HepG2 (cell line): Measurements from ENCODE around the gene SEMA3G. TPM values are rescaled to one million over a fixed set of nuclear protein-coding genes. Genes with fewer than 3 reads are reported as not detected.

ENCODE experiments used
- ATF4 ChIP-seq, 2 experiments: fragments of 450-650 bp in 1 of 2; sonication (generic) in 1 of 2; formaldehyde crosslinking; IDR thresholded peaks; 2 replicates each; pipeline versions ENCODE4 v1.5.0 to v1.8.0; 2020 to 2022; ENCODE audit warnings: mild to moderate bottlenecking in 1 of 2, missing genetic modification reagents in 1 of 2
- HNF1A ChIP-seq, 2 experiments: sonication (generic) in 1 of 2; formaldehyde crosslinking in 1 of 2; IDR thresholded peaks; 2 replicates each; pipeline versions ENCODE4 v1.4.0 to v1.6.1; 2016 to 2020; ENCODE audit warnings: borderline replicate concordance in 1 of 2, low read depth in 1 of 2, mild to moderate bottlenecking in 1 of 2, missing genetic modification reagents in 1 of 2
- MIXL1 ChIP-seq: IDR thresholded peaks from 2 replicates; pipeline ENCODE4 v1.6.1; 2016
- ZBTB10 ChIP-seq: sonication (generic); formaldehyde crosslinking; IDR thresholded peaks from 2 replicates; pipeline ENCODE4 v1.4.0; 2020; ENCODE audit warnings: missing genetic modification reagents, borderline replicate concordance
- ZBTB4 ChIP-seq: sonication (generic); formaldehyde crosslinking; IDR thresholded peaks from 2 replicates; pipeline ENCODE4 v1.4.0; 2020; ENCODE audit warnings: missing genetic modification reagents, mild to moderate bottlenecking, borderline replicate concordance
- ZFP36L2 ChIP-seq: sonication (generic); formaldehyde crosslinking; IDR thresholded peaks from 2 replicates; pipeline ENCODE4 v1.4.0; 2020; ENCODE audit warnings: missing genetic modification reagents
- ZNF574 ChIP-seq: sonication (generic); formaldehyde crosslinking; IDR thresholded peaks from 2 replicates; pipeline ENCODE4 v1.4.0; 2020; ENCODE audit warnings: missing genetic modification reagents
- ZNF597 ChIP-seq: sonication (generic); formaldehyde crosslinking; IDR thresholded peaks from 2 replicates; pipeline ENCODE4 v1.5.0; 2020; ENCODE audit warnings: missing genetic modification reagents
- ZNF616 ChIP-seq: sonication (generic); formaldehyde crosslinking; IDR thresholded peaks from 2 replicates; pipeline ENCODE4 v1.5.0; 2020; ENCODE audit warnings: low read depth, mild to moderate bottlenecking, missing genetic modification reagents
- ZNF788 ChIP-seq: sonication (generic); formaldehyde crosslinking; IDR thresholded peaks from 2 replicates; pipeline ENCODE4 v1.5.0; 2020; ENCODE audit warnings: mild to moderate bottlenecking, missing genetic modification reagents, borderline replicate concordance
- polyA plus RNA-seq, 8 experiments: library from polyadenylated mRNA; depleted of rRNA in 3 of 8; stranded (reverse) in 7 of 8; unstranded in 1 of 8; fragments of >200 nt; fragmentation: Illumina TruSeq in 4 of 8; extraction: Trizol in 4 of 8; gene quantifications; 2 replicates each; pipeline versions ENCODE4 v1.2.1 to v1.2.3, GENCODE V29; 2011 to 2016; ENCODE audit warnings: low read depth in 4 of 8, missing spikeins in 1 of 8, mixed read lengths in 1 of 8; ENCODE audit not compliant: insufficient read depth in 1 of 8
- total RNA-seq, 5 experiments: library from RNA; depleted of rRNA; stranded (reverse); fragments of >200 nt; fragmentation: Illumina TruSeq; extraction: Trizol; gene quantifications; 2 replicates each; pipeline ENCODE4 v1.2.3, GENCODE V29; 2016; ENCODE audit warnings: low read depth in 1 of 5

SEMA3G gene
- total and polyA plus RNA-seq, 2 of the 13 experiments (the other 11 are each of a cell fraction or from before 2014, with no cell fraction given), result 6.1 to 8.3 TPM

GRCh38 chr3:52455283-52456168, 10.6 kb upstream of the SEMA3G start, which contains the start of gene NISCH (continued):
- TF ChIP-seq ATF4 (CRISPR knock-in tag; IDR thresholded peaks at IDR 0.05), result peak in 1 of 2 experiments; percentile 72; a peak in 1 of 4 replicates
- TF ChIP-seq ZNF574, result no peak
- TF ChIP-seq ZNF788 (CRISPR knock-in tag), result peak; percentile 85; the same call in 1 of the 2 replicates
- no peak for TF ChIP-seq MIXL1 (CRISPR knock-in tag)
- no peak for TF ChIP-seq ZFP36L2
- TF ChIP-seq ZNF616 (CRISPR knock-in tag), result 0 out of 2 replicates have a peak, but pooled peaks have one; percentile 69
- no peak for TF ChIP-seq ZBTB10
- no peak for TF ChIP-seq ZBTB4 (CRISPR knock-in tag)
- no peak for TF ChIP-seq HNF1A (IDR thresholded peaks at IDR 0.05; ENCODE audit: low read depth)
- TF ChIP-seq HNF1A (CRISPR knock-in tag; IDR thresholded peaks at IDR 0.05; ENCODE audit: borderline replicate concordance), result 0 out of 2 replicates have a peak, but pooled peaks have one; percentile 6
- TF ChIP-seq ZNF597 (CRISPR knock-in tag), result no peak
